Adrenal gland (tissue), 12 donors: ENCODE results near the gene CEACAM1. TPM values are rescaled to one million over a fixed set of nuclear protein-coding genes. Genes with fewer than 3 reads are reported as not detected.
A peak's percentile ranks its signal among the peaks of the same experiment; 100 is the strongest.
"Not testable (repeated sequence)": the region's sequence is repeated elsewhere in the genome, so short reads cannot be mapped to it uniquely, and the experiment has no call there.

Source experiments
- DNase-seq, 7 donors: peaks; one replicate each; pipeline ENCODE4 v3.0.0-alpha.2; 2019 to 2020
- H3K27ac ChIP-seq, 5 donors: fragments of 200-600 bp; sonication (generic) in 4 of 5; 1 replicate in 3 of 5; 2 replicates in 2 of 5; pipeline versions ENCODE4 v1.5.1 to v1.8.0; 2016 to 2020; ENCODE audit warnings: mild to moderate bottlenecking in 1 of 5
- H3K27me3 ChIP-seq: fragments of 200-600 bp; 2 replicates; pipeline ENCODE4 v1.8.0; 2021
- H3K36me3 ChIP-seq, 2 donors: fragments of 200-600 bp; replicated peaks in 1 of 2; 1 replicate in 1 of 2; 2 replicates in 1 of 2; pipeline versions ENCODE4 v1.5.1 to v1.8.0; 2018 to 2022
- H3K4me1 ChIP-seq, 2 donors: fragments of 200-600 bp; replicated peaks in 1 of 2; 1 replicate in 1 of 2; 2 replicates in 1 of 2; pipeline versions ENCODE4 v1.5.1 to v1.8.0; 2018 to 2021
- H3K4me3 ChIP-seq, 4 donors: fragments of 200-600 bp; sonication (generic) in 3 of 4; one replicate each; pipeline ENCODE4 v1.5.1; 2016 to 2018
- H3K9me3 ChIP-seq, 3 donors: fragments of 200-600 bp; sonication (generic) in 1 of 3; replicated peaks in 1 of 3; 1 replicate in 2 of 3; 2 replicates in 1 of 3; pipeline versions ENCODE4 v1.5.1 to v1.8.0; 2016 to 2021
- CTCF ChIP-seq, 6 experiments: fragments of 450-650 bp in 4 of 6; fragments of 200-600 bp in 2 of 6; sonication (generic) in 1 of 6; IDR thresholded peaks; 1 replicate in 5 of 6; 2 replicates in 1 of 6; pipeline versions ENCODE4 v1.5.1 to v1.8.0; 2016 to 2021; ENCODE audit warnings: antibody characterized with exemption in 6 of 6, mild to moderate bottlenecking in 2 of 6, moderate library complexity in 1 of 6
- POLR2A ChIP-seq, 2 donors: fragments of 450-650 bp; IDR thresholded peaks; one replicate each; pipeline ENCODE4 v1.6.1; 2017; ENCODE audit warnings: antibody characterized with exemption in 2 of 2, mild to moderate bottlenecking in 2 of 2, moderate library complexity in 1 of 2
- WGBS, 4 donors: extraction: QIAGEN DNeasy Blood & Tissue Kit in 2 of 4; methylation state at CpG; one replicate each; pipeline versions ENCODE4 v1.1.5 to v1.1.7; 2013 to 2017; 5-methylcytosine and 5-hydroxymethylcytosine counted together
- intact Hi-C, 2 donors: fragments of 100-400 bp; cut with DNase I; formaldehyde crosslinking; loops; one replicate each; pipeline versions ENCODE4 v1.14.1 to v1.15.0; 2022 to 2023
- polyA plus RNA-seq, 3 donors: library from polyadenylated mRNA; stranded (reverse); fragments of 200-250 nt in 2 of 3; fragments of 350-450 nt in 1 of 3; fragmentation: Illumina TruSeq in 1 of 3; extraction: RNeasy Lipid Tissue Mini Kit (QIAGEN cat#74804) in 1 of 3; gene quantifications; one replicate each; pipeline ENCODE4 v1.2.3, GENCODE V29; 2013 to 2014
- total RNA-seq, 9 donors: library from RNA; depleted of rRNA in 4 of 9; stranded (reverse); fragments of >200 nt in 4 of 9; fragments of 120-200 nt in 1 of 9; fragmentation: NEBNext Ultra II Directional in 1 of 9; extraction: Animal tissue kit (Norgen Biotek cat#: 25700) in 1 of 9; gene quantifications; one replicate each; pipeline versions ENCODE4 v1.1.0 to v1.2.4, GENCODE V29; 2013 to 2023
- donor health status: healthy with polysubstance abuse.
- donor health status: Bipolar disorder and iron deficiency.
- donor health status: DM: yes; HTN: yes; CAD: no.
- donor health status: DM: no; HTN: no; CAD: no.
- donor health status: DM: no; HTN: no; CAD: no.
- donor health status: DM: yes; HTN: yes; CAD: no.

CEACAM1 gene
- total and polyA plus RNA-seq, 12 donors = 12.1 to 59.5 (median 24.6) TPM

DNA sequence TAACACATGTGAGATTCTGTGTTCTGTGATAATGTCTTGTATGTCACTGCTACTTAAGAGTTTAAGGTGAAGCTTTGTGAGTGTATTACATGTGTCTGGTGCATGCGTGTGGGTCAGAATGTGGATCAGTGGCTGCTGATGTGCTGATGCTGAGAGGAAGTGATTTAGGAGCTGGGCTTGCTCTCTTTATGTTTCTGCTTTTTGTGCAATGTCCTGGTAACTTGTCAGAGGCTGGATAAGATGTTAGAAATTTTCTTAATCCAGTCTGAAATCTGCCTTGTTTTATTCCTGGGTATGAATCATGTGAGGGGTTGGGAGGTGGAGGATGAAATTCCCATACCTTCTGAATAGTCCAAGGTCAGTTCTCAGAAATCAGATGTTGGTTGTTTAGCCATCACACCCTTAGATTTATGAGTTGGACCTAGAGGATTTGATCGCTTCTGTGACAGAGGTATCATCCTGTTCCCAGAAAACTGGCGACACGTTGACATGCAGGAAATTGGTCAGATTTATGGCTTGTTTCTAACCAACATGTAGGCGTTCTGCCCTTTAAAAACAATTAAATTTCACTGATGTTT lies 61.0 kb downstream of the CEACAM1 start:
- TF ChIP-seq POLR2A (IDR thresholded peaks at IDR 0.05) = no peak
- no peak for TF ChIP-seq CTCF (IDR thresholded peaks at IDR 0.05)
- Histone ChIP-seq H3K9me3 (no peaks in the 10 kb centered on the region), H3K4me1 (peaks cover 0 to 43% of the 10 kb centered on the region in 2 donors), H3K36me3 (no peaks in the 10 kb centered on the region), H3K27ac (peak overlapping the region in 2 of 5 donors; percentile 59 to 80), H3K27me3 (no peaks in the 10 kb centered on the region), H3K4me3 (no peak overlapping the region)
- intact Hi-C loops = no loop called here
- peak in 2 of 7 donors; percentile 29 to 62 for DNase-seq
- WGBS, 4 donors = 15 to 21% (median 20%) methylated on average over 5 of the region's 5 CpGs

GRCh38 chr19:42466521-42467182 lies 61.6 kb downstream of the CEACAM1 start:
- Histone ChIP-seq H3K4me3 (no peak overlapping the region), H3K27me3 (no peaks in the 10 kb centered on the region), H3K27ac (peak overlapping the region in 2 of 5 donors; percentile 59 to 80), H3K36me3 (no peaks in the 10 kb centered on the region), H3K9me3 (no peaks in the 10 kb centered on the region), H3K4me1 (peaks cover 0 to 43% of the 10 kb centered on the region in 2 donors)
- DNase-seq = peak in 1 of 7 donors; percentile 8
- intact Hi-C loops = no loop called here
- 51 to 61% (median 56%) methylated on average over 5 of the region's 5 CpGs for WGBS, 4 donors
- no peak for TF ChIP-seq CTCF (IDR thresholded peaks at IDR 0.05)
- TF ChIP-seq POLR2A (IDR thresholded peaks at IDR 0.05) = no peak

DNA sequence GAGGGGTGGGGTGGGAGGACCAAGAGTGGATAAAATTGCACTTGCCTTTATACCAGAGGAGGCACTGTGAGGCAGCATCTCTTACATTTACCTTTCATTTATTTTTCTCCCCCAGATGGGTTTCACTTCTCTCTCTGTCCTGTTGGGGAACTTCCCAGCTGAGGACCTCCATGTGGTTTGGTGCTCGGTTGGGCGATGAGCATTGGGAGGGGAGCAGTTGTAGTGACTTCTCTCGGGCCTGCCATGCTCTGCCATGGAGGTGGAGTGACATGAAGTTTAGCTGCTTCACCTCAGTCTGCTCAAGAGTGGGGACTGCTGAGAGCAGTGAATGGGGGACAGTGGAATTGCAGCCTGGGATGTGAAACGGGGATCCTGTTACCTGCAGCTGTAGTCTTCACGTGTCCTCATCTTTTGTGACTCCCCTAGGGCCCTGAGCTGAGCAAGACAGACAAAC lies 62.4 kb downstream of the CEACAM1 start:
- Histone ChIP-seq H3K9me3 (no peaks in the 10 kb centered on the region), H3K4me1 (peaks cover 0 to 43% of the 10 kb centered on the region in 2 donors), H3K4me3 (no peak overlapping the region), H3K27me3 (no peaks in the 10 kb centered on the region), H3K36me3 (no peaks in the 10 kb centered on the region), H3K27ac (peak overlapping the region in 2 of 5 donors; percentile 59 to 80)
- DNase-seq = no peak
- no peak for TF ChIP-seq POLR2A (IDR thresholded peaks at IDR 0.05)
- no peak for TF ChIP-seq CTCF (IDR thresholded peaks at IDR 0.05)
- 83 to 97% (median 90%) methylated on average over 5 of the region's 5 CpGs for WGBS, 4 donors
- intact Hi-C loops = no loop called here

- no peak overlapping the region for H3K4me3 ChIP-seq
- DNase-seq = no peak
- H3K27ac ChIP-seq = no peak overlapping the region
- no peaks in the 10 kb centered on the region for H3K27me3 ChIP-seq
- WGBS, 4 donors = 79 to 90% (median 85%) methylated on average over 4 of the region's 4 CpGs
- no peaks in the 10 kb centered on the region for H3K36me3 ChIP-seq
- intact Hi-C loops = no loop called here
- H3K4me1 ChIP-seq = peaks cover 0 to 10% of the 10 kb centered on the region in 2 donors
- H3K9me3 ChIP-seq = no peaks in the 10 kb centered on the region
- TF ChIP-seq POLR2A (IDR thresholded peaks at IDR 0.05) (no peak), CTCF (IDR thresholded peaks at IDR 0.05) (no peak)
These were observed 66.5 kb downstream of the CEACAM1 start for GRCh38 chr19:42461700-42462324.

DNA sequence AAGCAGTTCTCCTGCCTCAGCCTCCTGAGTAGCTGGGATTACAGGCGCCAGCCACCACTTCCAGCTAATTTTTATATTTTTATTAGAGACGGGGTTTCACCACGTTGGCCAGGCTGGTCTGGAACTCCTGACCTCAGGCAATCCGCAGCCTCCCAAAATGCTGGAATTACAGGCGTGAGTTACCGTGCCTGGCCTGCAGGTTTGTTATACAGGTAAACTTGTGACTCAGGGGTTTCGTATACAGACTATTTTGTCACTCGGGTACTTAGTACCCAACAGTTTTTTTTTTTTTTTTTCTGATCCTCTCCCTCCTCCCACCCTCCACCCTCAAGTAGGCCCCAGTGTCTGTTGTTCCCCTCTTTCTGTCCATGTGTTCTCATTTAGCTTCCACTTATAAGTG lies 67.0 kb downstream of the CEACAM1 start:
- DNase-seq, H3K4me3 ChIP-seq, H3K36me3 ChIP-seq, H3K9me3 ChIP-seq, H3K27ac ChIP-seq, H3K27me3 ChIP-seq, H3K4me1 ChIP-seq, intact Hi-C loops: not testable (repeated sequence)
- WGBS, 4 donors = 91 to 97% (median 94%) methylated on average over 8 of the region's 8 CpGs
